ENCODE measurements around the gene EMP1. TPM values are rescaled to one million over a fixed set of nuclear protein-coding genes. Genes with fewer than 3 reads are reported as not detected.

EMP1 gene
- total and polyA plus RNA-seq, 2 of the 8 experiments (the other 6 are each of a cell fraction or from before 2014, with no cell fraction given): 0.17 to 0.65 TPM

DNA sequence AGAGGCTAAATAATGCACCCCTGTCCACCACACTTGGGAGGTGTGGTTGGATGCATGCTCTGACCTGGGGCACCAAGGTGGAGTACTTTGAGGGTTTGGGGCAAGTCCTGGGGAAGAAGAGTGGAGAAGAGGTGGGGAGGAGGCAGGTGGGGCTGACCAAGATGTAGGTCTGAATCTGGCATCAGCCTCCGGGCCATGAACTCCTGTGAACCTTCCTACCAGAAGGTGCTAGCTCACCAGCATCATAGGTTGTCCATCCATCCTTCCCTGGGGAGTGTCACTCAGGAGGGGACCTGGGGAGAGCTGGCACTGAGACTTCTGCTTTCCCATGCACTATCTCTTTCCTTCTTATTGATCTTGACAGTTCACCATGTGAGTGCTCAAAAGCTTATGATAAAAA is 13.6 kb upstream of the EMP1 start:
- Histone ChIP-seq H3K4me2 (ENCODE audit: insufficient read depth in 1 of 2, low read depth in 2 of 2, low read length in 2 of 2) (no peak overlapping the region), H3K4me1 (replicated peaks in 1 of 4; ENCODE audit: control insufficient read depth in 3 of 4, insufficient read depth in 4 of 4, low read length in 3 of 4) (peaks cover 0 to 11% (median 4%) of the 10 kb centered on the region in 4 experiments; a peak in 6 of 7 replicates), H3K23me2 (ENCODE audit: low read depth, low read length) (no peaks in the 10 kb centered on the region), H3K23ac (ENCODE audit: insufficient read length) (no peak overlapping the region), H3K79me2 (ENCODE audit: control insufficient read depth in 1 of 2, insufficient read depth in 2 of 2, low read length in 2 of 2) (no peaks in the 10 kb centered on the region), H2BK120ac (replicated peaks; ENCODE audit: low read depth, low read length) (no peak overlapping the region), H4K20me1 (replicated peaks in 1 of 2; ENCODE audit: control insufficient read depth in 1 of 2, insufficient read depth in 2 of 2, low read length in 2 of 2) (no peaks in the 10 kb centered on the region), H4K8ac (ENCODE audit: extremely low read depth, insufficient read depth, low read length) (no peak overlapping the region), H2AFZ (ENCODE audit: low read length) (no peak overlapping the region), H3K27me3 (replicated peaks in 1 of 4; ENCODE audit: control insufficient read depth in 3 of 4, extremely low read depth in 1 of 4, insufficient read depth in 3 of 4, low read length in 3 of 4) (no peaks in the 10 kb centered on the region), H3K79me1 (ENCODE audit: low read depth, low read length) (no peaks in the 10 kb centered on the region), H4K5ac (ENCODE audit: insufficient read length, low read depth, low read length) (no peak overlapping the region), H3K18ac (ENCODE audit: extremely low read depth, low read length) (no peak overlapping the region), H3K56ac (replicated peaks; ENCODE audit: insufficient read length, low read depth, low read length) (no peak overlapping the region), H3K9me3 (ENCODE audit: insufficient read depth in 2 of 2, low read depth in 1 of 2, low read length in 1 of 2) (no peaks in the 10 kb centered on the region), H3K4ac (replicated peaks; ENCODE audit: insufficient read length, low read depth, low read length) (no peak overlapping the region), H2BK20ac (ENCODE audit: low read length) (no peak overlapping the region), H3K14ac (ENCODE audit: insufficient read length) (no peak overlapping the region), H3K9ac (replicated peaks in 1 of 4; ENCODE audit: extremely low read depth in 1 of 4, low read depth in 3 of 4, low read length in 3 of 4) (no peak overlapping the region), H2BK15ac (ENCODE audit: low read length) (no peak overlapping the region), H2BK12ac (ENCODE audit: low read depth, low read length) (no peak overlapping the region), H3K27ac (ENCODE audit: low read depth, low read length) (no peak overlapping the region), H2AK5ac (ENCODE audit: low read depth, low read length) (no peak overlapping the region), H3K4me3 (ENCODE audit: extremely low read depth in 1 of 4, insufficient read depth in 2 of 4, low read depth in 3 of 4, low read length in 4 of 4) (no peak overlapping the region), H2BK5ac (ENCODE audit: low read depth, low read length) (no peak overlapping the region), H3K36me3 (ENCODE audit: control insufficient read depth in 2 of 4, insufficient read depth in 4 of 4, low read length in 3 of 4) (no peaks in the 10 kb centered on the region), H4K91ac (replicated peaks; ENCODE audit: insufficient read length, low read length) (no peak overlapping the region)
- ChIA-PET CTCF (ENCODE audit: partially characterized antibody) (interaction anchor here (0.7 to 1.7 kb wide), 2 partner anchors 10 to 25 kb away, joined by 4 to 6 read pairs; no protein-coding TSS in a partner anchor), POLR2A (ENCODE audit: partially characterized antibody) (no interaction called here)
- no peak for DNase-seq (ENCODE audit: low read depth in 1 of 2, low spot score in 2 of 2)
- no peak for FAIRE-seq
- WGBS, 2 experiments (ENCODE audit: extremely low coverage in 1 of 2, insufficient coverage in 1 of 2, insufficient read length in 1 of 2, insufficient replicate concordance in 2 of 2, low coverage in 1 of 2, low lambda C conversion rate in 2 of 2, missing lambda C conversion rate in 1 of 2): 80% methylated on average over 1 of the region's 1 CpG; no CpG with 5 or more reads in 1 of the 2 experiments
- no peak for TF ChIP-seq HDAC6 (IDR thresholded peaks at IDR 0.05; ENCODE audit: low read depth, low read length)
- no peak for TF ChIP-seq SIX5 (IDR thresholded peaks at IDR 0.05; ENCODE audit: low read depth, low read length)
- TF ChIP-seq ATF3 (IDR thresholded peaks at IDR 0.05; ENCODE audit: insufficient read depth, low read depth, low read length): no peak
- TF ChIP-seq YY1 (IDR thresholded peaks at IDR 0.05; ENCODE audit: low read depth, low read length): no peak
- no peak for TF ChIP-seq TEAD4 (IDR thresholded peaks at IDR 0.05; ENCODE audit: low read depth, low read length)
- TF ChIP-seq SAP30 (IDR thresholded peaks at IDR 0.05; ENCODE audit: insufficient read depth, insufficient replicate concordance, low read length): no peak
- TF ChIP-seq CBX5 (IDR thresholded peaks at IDR 0.05; ENCODE audit: low read depth, low read length): no peak
- no peak for TF ChIP-seq KDM1A (IDR thresholded peaks at IDR 0.05; ENCODE audit: borderline replicate concordance, low read length)
- TF ChIP-seq BACH1 (IDR thresholded peaks at IDR 0.05; ENCODE audit: low read length): no peak
- no peak for TF ChIP-seq TAF1 (IDR thresholded peaks at IDR 0.05; ENCODE audit: low read depth, low read length)
- TF ChIP-seq SIRT6 (IDR thresholded peaks at IDR 0.05; ENCODE audit: low read length): no peak
- TF ChIP-seq CTCF (IDR thresholded peaks at IDR 0.05; ENCODE audit: control extremely low read depth in 1 of 3, insufficient read depth in 1 of 3, low read depth in 1 of 3, low read length in 3 of 3): no peak

All from H1 (cell line).